ENCODE measurements around the gene SNAP91.

DNA sequence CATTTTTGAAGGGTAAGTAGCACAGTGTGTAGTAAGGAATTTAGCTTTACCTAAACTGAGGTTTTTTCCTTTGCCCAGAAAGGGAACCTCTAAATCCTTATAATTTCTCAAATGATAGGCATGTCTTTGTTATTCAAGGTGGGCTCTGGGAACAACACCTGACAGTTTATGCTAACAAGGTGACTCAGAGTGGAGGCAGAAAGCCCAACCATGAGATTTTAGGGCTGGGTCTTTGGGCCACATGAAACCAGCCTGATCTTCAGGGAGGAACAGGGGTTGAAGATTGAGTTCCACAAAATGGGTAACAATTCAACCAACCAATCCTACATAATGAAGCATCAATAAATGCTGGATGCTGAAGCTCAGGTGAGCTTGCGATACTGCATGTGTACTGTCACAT is 149.9 kb downstream of the SNAP91 start:
- TF ChIP-seq, protein P1, sequence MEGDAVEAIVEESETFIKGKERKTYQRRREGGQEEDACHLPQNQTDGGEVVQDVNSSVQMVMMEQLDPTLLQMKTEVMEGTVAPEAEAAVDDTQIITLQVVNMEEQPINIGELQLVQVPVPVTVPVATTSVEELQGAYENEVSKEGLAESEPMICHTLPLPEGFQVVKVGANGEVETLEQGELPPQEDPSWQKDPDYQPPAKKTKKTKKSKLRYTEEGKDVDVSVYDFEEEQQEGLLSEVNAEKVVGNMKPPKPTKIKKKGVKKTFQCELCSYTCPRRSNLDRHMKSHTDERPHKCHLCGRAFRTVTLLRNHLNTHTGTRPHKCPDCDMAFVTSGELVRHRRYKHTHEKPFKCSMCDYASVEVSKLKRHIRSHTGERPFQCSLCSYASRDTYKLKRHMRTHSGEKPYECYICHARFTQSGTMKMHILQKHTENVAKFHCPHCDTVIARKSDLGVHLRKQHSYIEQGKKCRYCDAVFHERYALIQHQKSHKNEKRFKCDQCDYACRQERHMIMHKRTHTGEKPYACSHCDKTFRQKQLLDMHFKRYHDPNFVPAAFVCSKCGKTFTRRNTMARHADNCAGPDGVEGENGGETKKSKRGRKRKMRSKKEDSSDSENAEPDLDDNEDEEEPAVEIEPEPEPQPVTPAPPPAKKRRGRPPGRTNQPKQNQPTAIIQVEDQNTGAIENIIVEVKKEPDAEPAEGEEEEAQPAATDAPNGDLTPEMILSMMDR (IDR thresholded peaks at IDR 0.05; ENCODE audit: low read depth, low read length, missing input control), result no peak
- no peak for TF ChIP-seq JUND (IDR thresholded peaks at IDR 0.05)
- TF ChIP-seq, protein P2, sequence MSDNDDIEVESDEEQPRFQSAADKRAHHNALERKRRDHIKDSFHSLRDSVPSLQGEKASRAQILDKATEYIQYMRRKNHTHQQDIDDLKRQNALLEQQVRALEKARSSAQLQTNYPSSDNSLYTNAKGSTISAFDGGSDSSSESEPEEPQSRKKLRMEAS (IDR thresholded peaks at IDR 0.05), result no peak
- TF ChIP-seq TAF1 (conservative IDR thresholded peaks at IDR 0.05), result no peak
- TF ChIP-seq, protein P3, sequence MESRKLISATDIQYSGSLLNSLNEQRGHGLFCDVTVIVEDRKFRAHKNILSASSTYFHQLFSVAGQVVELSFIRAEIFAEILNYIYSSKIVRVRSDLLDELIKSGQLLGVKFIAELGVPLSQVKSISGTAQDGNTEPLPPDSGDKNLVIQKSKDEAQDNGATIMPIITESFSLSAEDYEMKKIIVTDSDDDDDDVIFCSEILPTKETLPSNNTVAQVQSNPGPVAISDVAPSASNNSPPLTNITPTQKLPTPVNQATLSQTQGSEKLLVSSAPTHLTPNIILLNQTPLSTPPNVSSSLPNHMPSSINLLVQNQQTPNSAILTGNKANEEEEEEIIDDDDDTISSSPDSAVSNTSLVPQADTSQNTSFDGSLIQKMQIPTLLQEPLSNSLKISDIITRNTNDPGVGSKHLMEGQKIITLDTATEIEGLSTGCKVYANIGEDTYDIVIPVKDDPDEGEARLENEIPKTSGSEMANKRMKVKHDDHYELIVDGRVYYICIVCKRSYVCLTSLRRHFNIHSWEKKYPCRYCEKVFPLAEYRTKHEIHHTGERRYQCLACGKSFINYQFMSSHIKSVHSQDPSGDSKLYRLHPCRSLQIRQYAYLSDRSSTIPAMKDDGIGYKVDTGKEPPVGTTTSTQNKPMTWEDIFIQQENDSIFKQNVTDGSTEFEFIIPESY (IDR thresholded peaks at IDR 0.05), result no peak
- no peak for TF ChIP-seq HNF4A (conservative IDR thresholded peaks at IDR 0.05)
- no peak for TF ChIP-seq HNF4G (IDR thresholded peaks at IDR 0.05)
- no peak for TF ChIP-seq RAD21 (IDR thresholded peaks at IDR 0.05)
- no peak for TF ChIP-seq EGR1 (IDR thresholded peaks at IDR 0.05; ENCODE audit: low read depth in 2 of 2)
- no peak for TF ChIP-seq RXRA (IDR thresholded peaks at IDR 0.05)
- TF ChIP-seq, protein P4, sequence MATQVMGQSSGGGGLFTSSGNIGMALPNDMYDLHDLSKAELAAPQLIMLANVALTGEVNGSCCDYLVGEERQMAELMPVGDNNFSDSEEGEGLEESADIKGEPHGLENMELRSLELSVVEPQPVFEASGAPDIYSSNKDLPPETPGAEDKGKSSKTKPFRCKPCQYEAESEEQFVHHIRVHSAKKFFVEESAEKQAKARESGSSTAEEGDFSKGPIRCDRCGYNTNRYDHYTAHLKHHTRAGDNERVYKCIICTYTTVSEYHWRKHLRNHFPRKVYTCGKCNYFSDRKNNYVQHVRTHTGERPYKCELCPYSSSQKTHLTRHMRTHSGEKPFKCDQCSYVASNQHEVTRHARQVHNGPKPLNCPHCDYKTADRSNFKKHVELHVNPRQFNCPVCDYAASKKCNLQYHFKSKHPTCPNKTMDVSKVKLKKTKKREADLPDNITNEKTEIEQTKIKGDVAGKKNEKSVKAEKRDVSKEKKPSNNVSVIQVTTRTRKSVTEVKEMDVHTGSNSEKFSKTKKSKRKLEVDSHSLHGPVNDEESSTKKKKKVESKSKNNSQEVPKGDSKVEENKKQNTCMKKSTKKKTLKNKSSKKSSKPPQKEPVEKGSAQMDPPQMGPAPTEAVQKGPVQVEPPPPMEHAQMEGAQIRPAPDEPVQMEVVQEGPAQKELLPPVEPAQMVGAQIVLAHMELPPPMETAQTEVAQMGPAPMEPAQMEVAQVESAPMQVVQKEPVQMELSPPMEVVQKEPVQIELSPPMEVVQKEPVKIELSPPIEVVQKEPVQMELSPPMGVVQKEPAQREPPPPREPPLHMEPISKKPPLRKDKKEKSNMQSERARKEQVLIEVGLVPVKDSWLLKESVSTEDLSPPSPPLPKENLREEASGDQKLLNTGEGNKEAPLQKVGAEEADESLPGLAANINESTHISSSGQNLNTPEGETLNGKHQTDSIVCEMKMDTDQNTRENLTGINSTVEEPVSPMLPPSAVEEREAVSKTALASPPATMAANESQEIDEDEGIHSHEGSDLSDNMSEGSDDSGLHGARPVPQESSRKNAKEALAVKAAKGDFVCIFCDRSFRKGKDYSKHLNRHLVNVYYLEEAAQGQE (IDR thresholded peaks at IDR 0.05), result no peak

All from liver (tissue), 3 donors.